HG03575 (cell line): Measurements from ENCODE around the gene GSE1.

Experiments
- ATAC-seq: cut with Tn5 transposase; IDR thresholded peaks from one replicate; pipeline ENCODE4 v1.9.1; 2021; ENCODE audit not compliant: unreplicated experiment, insufficient number of reproducible peaks, low FRiP score; ENCODE audit errors: extremely low read depth

Gene GSE1

DNA sequence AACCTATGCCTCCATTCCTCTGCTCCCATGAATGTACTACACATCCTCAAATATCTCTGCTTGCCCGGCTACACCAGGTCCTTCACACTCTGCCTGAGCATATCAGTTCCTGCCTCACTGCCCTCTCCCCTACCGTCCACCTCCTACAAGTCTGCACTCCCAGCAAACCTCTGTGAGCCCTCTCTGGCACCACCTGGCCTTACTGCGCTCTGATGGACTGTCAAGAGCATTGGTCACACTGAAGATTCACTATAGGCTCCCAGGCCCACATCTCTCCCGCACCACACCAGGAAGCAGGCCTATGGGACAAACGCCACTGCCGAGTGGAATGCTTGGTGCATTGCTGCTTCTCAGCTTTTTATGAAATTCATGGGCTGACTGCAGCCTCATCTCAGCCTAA, 66.7 kb downstream of the GSE1 start:
- ATAC-seq: no peak

DNA sequence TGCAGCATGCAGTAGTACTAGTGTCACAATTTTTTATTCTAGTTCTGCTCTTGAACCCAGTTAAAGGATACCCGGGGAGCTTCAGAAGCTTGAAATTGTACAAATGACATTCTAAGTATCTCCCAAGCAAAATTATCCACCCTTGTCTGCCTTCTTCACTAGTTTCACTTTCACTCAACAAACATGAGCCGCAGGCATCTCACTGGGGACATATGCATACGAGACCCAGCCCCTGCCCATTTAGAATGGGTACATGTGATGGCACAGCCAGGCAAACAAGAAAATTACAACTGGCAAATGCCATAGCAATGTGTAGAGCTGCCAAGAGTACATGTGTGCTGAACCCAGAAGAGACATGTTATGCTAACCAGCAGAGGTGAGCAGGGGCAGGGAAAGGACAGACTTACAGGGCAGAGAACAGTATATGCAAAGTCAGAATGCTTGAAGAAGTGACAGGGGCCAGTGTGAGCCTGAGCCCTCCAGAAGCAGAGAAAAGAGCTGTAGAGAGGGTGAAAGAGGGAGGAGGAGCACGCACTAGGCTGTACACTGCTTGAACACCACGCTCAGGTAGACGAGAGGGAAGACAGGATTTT, 67.3 kb downstream of the GSE1 start:
- ATAC-seq: no peak

DNA sequence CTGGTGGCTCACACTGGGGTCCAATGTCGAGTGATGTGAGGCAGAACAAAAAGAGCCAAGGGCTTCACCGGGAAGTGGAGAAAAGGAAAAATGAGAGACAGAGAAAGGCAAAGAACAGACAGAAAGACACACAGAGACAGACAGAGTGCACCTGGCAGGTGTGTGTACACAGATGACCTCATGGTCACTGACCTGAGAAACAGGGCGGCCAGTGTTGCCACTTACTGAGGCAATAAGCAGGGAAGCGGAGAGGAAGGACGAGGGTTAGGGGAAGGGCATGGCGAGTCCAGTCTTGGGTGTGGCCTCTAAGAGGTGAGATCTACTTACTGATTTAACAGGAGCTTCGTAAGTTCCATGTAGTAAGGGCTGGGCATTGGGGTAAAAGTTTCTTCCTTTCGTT, 68.1 kb downstream of the GSE1 start:
- no peak for ATAC-seq

DNA sequence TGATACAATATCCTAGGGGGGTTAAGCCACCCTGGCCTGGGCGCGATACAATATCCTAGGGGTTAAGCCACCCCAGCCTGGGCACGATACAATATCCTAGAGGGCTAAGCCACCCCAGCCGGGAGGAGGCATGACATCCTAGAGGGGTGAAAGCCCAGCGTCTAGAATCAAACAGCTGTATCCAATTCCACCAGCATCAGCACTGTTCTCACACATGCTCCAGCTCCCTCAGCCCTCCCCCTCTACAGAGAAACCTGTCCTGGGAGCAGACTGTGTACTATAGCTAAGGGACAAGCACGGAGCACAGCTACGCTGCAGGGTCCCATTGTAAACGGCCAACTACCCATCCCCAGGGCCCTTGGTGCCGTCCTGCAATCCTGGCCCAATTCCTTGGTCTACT, 69.4 kb downstream of the GSE1 start:
- no peak for ATAC-seq

DNA sequence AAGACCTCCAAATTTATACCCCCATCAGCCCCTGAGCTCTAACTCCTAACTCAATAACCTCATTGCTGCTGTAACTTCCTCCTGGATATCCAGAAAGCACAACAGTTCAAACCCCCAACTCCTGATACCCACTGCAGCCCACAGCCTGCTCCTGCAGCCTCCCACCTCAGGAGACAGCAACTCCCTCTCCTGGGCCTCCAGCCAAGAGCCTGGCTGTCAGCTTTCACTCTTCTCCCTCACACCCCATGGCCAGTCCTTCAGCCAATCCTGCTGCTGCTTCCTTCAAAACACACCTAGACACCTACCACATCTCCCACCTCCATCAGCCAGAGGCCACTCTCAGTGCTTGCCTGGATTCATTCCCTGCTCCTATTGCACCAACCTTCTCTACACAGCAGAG, 70.2 kb downstream of the GSE1 start:
- ATAC-seq: no peak

DNA sequence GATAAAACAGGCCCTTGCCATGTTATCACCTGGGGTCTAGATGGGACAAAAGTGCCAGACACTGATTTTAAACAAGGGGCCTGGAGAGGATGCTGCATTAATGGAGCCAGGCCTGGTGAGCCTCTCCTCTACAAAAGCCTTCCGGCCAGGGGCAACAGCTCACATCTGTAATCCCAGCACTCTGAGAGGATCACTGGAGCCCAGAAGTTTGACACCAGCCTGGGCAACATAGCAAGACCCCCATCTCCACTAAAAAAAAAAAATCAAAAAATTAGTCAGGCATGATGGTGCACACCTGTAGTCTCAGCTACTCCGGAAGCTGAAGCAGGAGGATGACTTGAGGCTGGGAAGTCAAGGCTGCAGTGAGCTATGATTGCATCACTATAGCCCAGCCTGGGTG, 72.1 kb downstream of the GSE1 start:
- no peak for ATAC-seq

DNA sequence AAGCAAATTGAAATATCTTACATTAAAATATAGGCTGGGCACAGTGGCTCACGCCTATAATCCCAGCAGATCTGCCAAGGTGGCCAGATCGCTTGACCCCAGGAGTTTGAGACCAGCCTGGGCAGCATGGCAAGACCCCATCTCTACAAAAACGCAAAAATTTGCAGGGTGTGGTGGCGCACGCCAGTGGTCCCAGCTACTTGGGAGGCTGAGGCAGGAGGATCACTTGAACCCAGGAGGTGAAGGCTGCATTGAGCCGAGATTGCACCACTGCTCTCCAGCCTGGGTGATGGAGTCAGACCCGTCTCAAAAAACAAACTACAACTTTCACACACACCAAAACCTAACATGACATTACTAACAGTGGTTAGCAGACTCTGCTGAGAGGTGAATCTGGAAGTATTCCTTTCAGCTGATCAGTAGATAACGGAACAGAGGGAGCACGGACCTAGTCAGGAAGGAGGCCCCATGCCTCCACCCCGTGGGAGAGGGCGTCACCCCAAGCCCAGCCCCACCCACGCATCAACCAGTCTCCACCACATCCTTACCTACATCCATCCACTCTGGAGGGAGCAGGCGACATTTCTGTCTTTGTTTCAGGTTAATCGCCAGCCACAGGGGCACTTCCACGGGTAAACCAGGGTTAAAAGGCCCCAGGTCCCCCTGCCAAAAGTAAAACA, 73.9 kb downstream of the GSE1 start:
- ATAC-seq: no peak

DNA sequence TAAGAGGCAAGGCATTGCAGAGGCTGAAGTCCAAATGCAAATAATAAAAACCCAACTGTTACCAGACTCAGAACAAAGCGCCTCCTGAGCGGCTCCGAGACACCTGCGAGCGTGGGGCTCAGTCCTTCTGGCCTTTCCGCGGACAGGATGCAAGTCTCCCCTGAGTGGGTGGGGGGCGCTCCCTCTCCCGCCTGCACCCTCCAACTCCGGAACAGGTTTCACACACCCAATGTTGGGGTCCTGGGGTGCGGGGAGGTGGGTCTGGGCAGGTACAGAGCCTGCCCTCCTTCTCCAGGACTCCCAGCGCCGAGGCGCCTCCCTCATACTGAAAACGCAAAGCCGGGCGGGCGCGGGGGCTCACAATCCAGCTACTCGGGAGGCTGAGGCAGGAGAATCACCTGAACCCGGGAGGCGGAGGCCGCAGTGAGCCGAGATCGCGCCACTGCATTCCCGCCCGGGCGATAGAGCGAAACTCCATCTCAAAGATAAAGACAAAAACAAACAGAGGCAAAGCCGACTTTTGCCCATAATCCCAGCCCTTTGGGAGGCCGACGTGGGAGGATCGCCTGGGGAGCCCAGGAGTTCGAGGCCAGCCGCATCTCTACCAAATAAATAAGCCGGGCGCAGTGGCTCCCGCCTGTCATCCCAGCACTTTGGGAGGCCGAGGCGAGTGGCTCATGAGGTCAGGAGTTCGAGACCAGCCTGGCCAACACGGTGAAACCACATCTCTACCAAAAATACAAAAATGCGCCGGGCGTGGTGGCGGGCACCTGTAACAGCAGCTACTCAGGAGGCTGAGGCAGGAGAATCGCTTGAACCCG, 74.7 kb downstream of the GSE1 start:
- ATAC-seq: no peak

DNA sequence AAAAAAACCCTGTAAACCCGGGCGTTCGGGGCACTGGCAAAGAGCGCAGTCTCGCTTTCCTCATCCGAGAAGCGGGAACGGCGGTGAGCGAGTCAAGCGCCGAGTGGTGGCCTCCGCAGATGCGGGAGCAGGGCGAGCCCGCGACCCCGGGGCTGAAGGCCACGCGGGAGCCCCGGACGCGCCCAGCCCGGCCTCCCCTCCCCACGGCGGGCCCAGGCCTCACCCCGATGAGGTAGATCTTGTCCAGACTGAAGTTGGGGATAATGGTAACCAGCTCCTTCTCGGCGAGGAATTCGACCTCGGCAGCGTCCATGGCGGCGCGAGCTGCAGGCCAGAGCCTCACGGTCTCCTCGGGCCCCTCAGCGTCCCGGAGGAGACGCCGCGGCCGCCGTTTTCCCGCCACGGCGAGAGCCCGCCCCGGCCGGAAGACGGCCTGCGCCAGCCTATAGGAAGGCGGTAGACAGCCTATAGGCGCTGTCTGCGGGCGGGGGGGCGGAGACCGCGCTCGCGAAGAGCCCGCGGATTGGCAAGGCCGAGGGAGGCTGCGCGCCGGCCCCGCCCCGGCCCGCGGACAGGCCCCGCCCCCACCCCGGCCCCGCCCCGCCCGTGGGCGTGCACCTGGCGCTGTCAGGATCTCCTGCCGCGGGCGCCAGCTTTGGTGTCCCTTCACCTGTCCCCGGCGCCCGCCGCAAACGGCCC, 75.6 kb downstream of the GSE1 start, which contains the start of gene GINS2:
Gene GINS2, minus strand, starts transcription at position 369 of the 699 bp plus-strand sequence. Its CDS starts 56 bp downstream, at position 313.
- no peak for ATAC-seq

DNA sequence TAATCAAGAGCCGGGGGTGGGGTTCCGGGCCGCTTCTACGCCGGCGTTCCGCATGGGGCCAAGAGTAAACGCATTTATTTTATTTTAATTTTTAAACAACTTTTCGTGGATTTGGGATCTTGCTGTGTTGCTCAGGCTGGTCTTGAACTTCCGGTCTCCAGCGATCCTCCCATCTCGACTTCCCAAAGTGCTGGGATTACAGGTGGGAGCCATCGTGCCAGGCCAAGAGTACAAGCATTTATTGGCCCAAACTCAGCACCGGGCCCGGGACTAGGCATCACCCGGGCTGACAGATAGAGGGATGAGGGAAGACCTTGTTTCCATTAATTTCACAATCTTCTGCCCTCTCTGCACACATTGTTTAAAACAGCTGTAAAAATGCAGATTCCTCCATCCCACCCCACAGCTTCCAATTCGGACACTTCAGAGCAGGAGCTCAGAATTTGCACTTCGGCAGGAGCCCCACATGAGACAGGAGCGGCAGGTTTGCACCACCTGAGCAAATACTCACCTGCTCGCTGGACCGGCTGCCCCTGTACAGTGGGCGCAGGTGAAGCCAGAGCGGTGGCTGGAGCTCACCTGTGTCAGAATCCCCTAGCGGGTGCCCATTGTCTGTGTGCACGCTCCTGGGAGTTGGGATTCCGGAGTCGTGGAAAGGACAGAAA, 76.3 kb downstream of the GSE1 start:
- no peak for ATAC-seq

DNA sequence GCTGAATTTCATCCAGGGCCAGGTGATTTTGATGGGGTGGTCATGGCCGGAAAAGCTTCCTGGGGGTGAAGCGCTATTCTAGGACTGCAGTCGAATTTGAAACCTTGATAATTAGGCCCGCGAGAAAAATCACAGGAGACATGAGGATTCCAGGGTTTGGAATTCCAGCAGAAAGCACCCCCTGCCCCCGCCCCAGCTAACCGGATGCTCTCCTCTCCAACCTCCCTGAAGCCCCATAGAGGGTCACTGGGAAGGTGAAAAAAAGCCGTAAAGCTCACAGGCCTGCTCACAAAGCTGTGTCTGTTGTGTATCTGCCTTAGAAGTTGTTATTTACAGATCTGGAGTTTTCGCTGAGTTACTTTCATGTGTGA, 76.8 kb downstream of the GSE1 start:
- no peak for ATAC-seq

DNA sequence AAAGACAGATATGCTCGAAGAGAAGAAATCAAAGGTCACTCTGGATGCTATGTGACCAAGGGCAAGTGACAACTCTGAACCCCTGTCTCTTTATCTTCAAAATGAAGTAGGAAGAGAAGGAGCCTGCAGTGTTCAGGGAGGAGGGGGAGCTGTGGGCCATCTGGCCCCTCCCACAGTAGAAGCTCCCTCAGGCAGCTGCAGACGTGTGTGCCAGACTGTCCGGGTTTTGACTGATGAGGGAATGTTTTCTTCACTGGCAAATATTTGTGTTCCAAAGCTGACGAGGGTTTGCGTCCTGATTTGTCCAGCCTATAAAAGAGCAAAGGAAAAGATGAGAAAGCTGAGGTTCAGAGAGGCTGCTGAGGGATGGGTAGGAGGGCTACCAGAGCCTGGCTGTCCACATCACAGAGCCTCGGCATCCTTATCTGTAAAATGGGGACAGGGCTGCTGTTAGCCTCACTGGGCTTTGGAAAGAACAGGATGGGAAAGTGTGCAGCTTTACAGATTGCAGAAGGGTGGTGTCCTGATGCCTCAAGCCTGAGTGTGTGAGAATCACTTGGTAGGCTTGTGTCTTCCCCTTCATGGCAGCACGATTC, 77.4 kb downstream of the GSE1 start:
- ATAC-seq: no peak

DNA sequence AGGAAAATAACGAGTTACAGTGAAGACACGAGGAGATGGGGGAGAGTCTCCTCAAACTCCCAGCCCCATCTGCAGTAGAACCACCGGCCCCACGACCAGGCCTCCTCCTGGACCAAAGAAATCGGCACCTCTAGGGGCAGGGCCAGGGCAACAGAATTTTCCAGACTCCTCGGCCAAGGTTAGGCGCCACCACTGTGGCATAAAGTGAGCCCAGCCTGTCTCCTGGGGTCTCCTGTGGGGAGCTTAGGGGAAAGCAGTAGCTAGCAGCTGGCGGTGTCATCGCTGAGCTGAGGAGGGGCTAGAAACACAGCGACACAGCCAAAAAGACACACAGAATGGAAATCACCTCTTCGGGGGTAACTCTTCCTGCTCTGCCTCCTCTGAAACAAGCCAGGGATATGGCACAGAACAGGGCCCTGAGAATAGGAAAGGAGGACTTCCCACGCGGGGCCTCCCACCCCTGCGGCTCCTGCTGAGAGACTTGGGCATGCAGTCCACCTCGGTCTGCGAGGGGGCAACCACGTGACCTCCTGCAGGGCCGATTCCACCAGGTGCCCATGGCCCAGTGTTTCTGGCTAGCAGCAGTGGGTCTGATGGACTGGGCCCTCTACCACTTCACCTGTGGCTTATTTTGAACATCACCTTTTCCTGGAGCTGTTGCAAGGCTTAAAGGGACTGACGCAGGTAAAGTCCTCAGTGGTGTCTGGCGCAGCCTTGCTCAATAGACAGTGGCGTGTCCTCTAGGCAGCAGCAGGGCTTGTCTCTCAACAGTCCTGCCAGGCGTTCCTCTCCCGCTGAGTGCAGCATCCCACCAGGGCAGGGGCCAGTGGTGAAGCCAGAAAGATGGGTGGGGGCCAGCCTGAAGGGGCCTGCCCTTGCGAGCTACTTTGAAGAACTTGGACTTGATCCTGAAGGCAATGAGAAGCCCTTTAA, 82.3 kb downstream of the GSE1 start:
- no peak for ATAC-seq

DNA sequence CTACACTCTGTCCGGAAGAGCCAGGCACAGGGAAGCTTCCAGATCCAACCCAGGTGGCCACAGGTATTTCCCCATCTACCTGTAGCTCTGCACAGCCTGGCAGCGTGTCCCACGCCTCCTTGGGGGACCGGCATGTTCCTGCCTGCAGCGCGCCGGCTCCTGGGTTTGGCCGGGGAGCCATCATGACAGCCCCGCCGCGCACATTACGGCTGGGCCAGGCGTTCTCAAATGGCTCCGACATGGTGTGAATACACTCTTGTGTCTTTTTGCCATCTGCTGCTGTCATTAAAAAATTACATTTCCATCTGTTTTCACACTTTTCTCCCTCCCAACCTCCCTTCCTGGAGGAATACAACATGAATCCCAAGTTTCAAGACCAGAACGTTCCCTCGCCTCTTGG, 83.7 kb downstream of the GSE1 start:
- no peak for ATAC-seq

DNA sequence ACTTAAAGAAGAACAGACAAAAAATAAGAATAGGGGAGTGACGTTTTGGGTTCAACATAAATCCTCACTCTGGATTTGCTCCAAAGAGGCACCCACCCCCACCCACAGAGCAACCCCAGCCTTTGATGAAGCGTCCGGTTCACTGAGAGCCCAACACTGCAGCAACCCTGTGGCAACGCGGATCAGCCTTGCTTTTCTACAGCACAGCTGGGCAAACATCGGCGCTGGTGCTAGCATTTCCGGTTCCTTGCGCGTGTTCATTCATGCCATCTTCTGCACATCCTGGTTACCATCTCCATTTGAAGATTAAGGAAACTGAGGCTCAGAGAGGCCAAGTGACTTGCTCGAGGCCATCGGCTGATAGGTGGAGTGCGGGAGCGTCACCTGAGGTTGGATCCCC, 84.3 kb downstream of the GSE1 start:
- no peak for ATAC-seq

DNA sequence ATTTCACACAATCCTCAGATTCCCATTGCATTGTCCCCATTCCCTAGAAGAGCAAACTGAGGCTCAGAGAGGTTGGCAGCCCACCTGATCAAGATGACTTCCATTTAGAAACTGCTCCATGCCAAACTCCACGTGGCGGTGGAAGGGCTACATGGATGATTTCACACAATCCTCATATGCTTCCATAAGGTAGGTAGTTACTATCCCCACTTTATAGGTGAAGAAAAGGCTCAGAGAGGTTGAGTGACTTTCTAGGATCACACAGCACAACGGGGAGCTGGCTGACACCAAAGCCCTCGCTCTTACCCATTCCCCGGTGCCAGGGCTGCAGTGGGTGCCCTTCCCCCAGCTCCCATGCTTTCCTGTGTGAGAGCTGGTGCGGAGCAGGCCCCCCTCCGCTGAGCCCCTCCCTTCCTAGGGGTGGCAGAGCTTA, 85.4 kb downstream of the GSE1 start:
- ATAC-seq: no peak

DNA sequence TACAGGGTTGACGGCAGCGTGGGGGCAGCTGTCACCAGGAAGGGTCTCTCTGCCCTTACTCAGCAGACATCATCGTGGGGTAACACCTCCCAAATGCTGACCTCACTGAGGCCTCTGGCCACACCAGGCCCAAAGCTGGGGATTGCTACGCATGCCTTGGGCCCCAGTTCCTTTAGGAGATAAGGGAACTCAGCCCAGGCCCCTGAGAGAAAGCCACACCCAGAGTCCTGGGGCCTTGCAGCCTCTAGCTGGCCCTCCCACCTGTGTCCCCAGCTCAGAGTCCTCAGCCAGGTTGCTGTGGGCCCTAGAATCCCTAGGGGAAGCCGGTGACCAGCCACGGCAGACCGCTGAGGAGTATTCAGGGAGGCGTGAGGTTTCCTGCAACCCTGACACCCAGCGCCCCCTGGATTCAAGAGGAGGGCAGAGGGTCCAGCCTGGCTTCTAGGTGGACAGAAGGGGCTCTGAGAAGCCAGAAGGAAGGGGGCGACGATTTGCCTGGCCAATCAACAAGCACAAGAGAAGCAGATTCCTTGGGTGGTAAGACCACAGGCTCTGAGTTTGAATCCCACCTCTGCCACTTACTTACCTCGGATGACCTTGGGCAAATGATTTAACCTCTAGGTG, 85.9 kb downstream of the GSE1 start:
- ATAC-seq: no peak
